HepG2 (cell line): ENCODE data around the gene NXT1.

Experiments used
- ARID3A ChIP-seq: IDR thresholded peaks from 2 replicates; pipeline ENCODE4 v1.6.1; 2012; ENCODE audit warnings: low read depth, low read length, improper control_type of control experiment
- CTCF ChIP-seq: sonication (generic); formaldehyde crosslinking; IDR thresholded peaks from 2 replicates; pipeline ENCODE4 v1.5.0; 2020; ENCODE audit warnings: mild to moderate bottlenecking, missing genetic modification reagents, moderate library complexity
- FOXK1 ChIP-seq: sonication (generic); formaldehyde crosslinking; IDR thresholded peaks from 2 replicates; pipeline ENCODE4 v1.4.0; 2020; ENCODE audit warnings: low read depth, missing genetic modification reagents, borderline replicate concordance
- MXI1 ChIP-seq: IDR thresholded peaks from 3 replicates; pipeline ENCODE4 v1.6.1; 2012; ENCODE audit warnings: low read depth, low read length, inconsistent platforms, borderline replicate concordance
- POLR2A ChIP-seq, 2 experiments: IDR thresholded peaks; 2 replicates each; pipeline ENCODE4 v1.6.1; 2011; ENCODE audit warnings: low read depth in 2 of 2, low read length in 2 of 2, mild to moderate bottlenecking in 1 of 2, moderate library complexity in 1 of 2; ENCODE audit not compliant: insufficient read depth in 1 of 2
- POLR2AphosphoS2 ChIP-seq: IDR thresholded peaks from 2 replicates; pipeline ENCODE4 v1.6.1; 2011; ENCODE audit warnings: low read depth, low read length, improper control_type of control experiment
- RNF2 ChIP-seq: fragments of 450-650 bp; conservative IDR thresholded peaks from 2 replicates; pipeline ENCODE4 v1.6.1; 2016; ENCODE audit warnings: low read depth
- SMC3 ChIP-seq: IDR thresholded peaks from 2 replicates; pipeline ENCODE4 v1.6.1; 2011; ENCODE audit warnings: low read length, improper control_type of control experiment
- SP4 ChIP-seq: sonication (generic); formaldehyde crosslinking; IDR thresholded peaks from 2 replicates; pipeline ENCODE4 v1.8.1; 2023; ENCODE audit warnings: mild to moderate bottlenecking, missing genetic modification reagents
- XRCC5 ChIP-seq: fragments of 200-400 bp; formaldehyde crosslinking; optimal IDR thresholded peaks from 2 replicates; pipeline ENCODE3; 2017; ENCODE audit warnings: mild to moderate bottlenecking, low read length
- ZNF441 ChIP-seq: sonication (generic); formaldehyde crosslinking; IDR thresholded peaks from 2 replicates; pipeline ENCODE4 v1.7.0; 2021; ENCODE audit warnings: missing genetic modification reagents, borderline replicate concordance
- ZNF839 ChIP-seq: sonication (generic); formaldehyde crosslinking; IDR thresholded peaks from 2 replicates; pipeline ENCODE4 v1.4.0; 2020; ENCODE audit warnings: missing genetic modification reagents, mild to moderate bottlenecking, borderline replicate concordance

GRCh38 chr20:23387118-23387443, 36.5 kb downstream of the NXT1 start:
- TF ChIP-seq SP4 (CRISPR knock-in tag) (no peak), CTCF (CRISPR knock-in tag) (no peak), SMC3 (no peak), POLR2AphosphoS2 (no peak), ZNF839 (no peak), XRCC5 (no peak), MXI1 (no peak), POLR2A (IDR thresholded peaks at IDR 0.05; ENCODE audit: insufficient read depth in 1 of 2, low read depth in 2 of 2, low read length in 2 of 2) (no peak), RNF2 (no peak), ZNF441 (CRISPR knock-in tag) (no peak), FOXK1 (no peak), ARID3A (no peak)
